ENCODE measurements around the gene EXOC3L1.

EXOC3L1 gene

GRCh38 chr16:67198238-67198734 lies 8.3 kb upstream of the EXOC3L1 start:
- H3K27ac ChIP-seq (replicated peaks): no peak overlapping the region
- no peak overlapping the region for H3K4me3 ChIP-seq (replicated peaks; ENCODE audit: insufficient read depth, low read length)
- TF ChIP-seq, protein P1, sequence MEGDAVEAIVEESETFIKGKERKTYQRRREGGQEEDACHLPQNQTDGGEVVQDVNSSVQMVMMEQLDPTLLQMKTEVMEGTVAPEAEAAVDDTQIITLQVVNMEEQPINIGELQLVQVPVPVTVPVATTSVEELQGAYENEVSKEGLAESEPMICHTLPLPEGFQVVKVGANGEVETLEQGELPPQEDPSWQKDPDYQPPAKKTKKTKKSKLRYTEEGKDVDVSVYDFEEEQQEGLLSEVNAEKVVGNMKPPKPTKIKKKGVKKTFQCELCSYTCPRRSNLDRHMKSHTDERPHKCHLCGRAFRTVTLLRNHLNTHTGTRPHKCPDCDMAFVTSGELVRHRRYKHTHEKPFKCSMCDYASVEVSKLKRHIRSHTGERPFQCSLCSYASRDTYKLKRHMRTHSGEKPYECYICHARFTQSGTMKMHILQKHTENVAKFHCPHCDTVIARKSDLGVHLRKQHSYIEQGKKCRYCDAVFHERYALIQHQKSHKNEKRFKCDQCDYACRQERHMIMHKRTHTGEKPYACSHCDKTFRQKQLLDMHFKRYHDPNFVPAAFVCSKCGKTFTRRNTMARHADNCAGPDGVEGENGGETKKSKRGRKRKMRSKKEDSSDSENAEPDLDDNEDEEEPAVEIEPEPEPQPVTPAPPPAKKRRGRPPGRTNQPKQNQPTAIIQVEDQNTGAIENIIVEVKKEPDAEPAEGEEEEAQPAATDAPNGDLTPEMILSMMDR (IDR thresholded peaks at IDR 0.05; ENCODE audit: insufficient read depth, low read length): peak; percentile 67
- no peak for TF ChIP-seq GABPA (IDR thresholded peaks at IDR 0.05; ENCODE audit: low read depth)
- no peaks in the 10 kb centered on the region for H3K27me3 ChIP-seq (ENCODE audit: insufficient read depth, poor library complexity, severe bottlenecking)
- DNase-seq (ENCODE audit: low read depth in 1 of 2, low spot score in 1 of 2): peak in 1 of 2 experiments; percentile 70

- H3K4me3 ChIP-seq (replicated peaks; ENCODE audit: insufficient read depth, low read length): no peak overlapping the region
- no peak for DNase-seq (ENCODE audit: low read depth in 1 of 2, low spot score in 1 of 2)
- no peak overlapping the region for H3K27ac ChIP-seq (replicated peaks)
- TF ChIP-seq, protein P1 (IDR thresholded peaks at IDR 0.05; ENCODE audit: insufficient read depth, low read length): no peak
- TF ChIP-seq SPI1 (IDR thresholded peaks at IDR 0.05; ENCODE audit: borderline replicate concordance, low read depth) (no peak), REST (IDR thresholded peaks at IDR 0.05; ENCODE audit: insufficient replicate concordance, low read depth) (no peak), POLR2AphosphoS5 (IDR thresholded peaks at IDR 0.05; ENCODE audit: low read depth) (no peak), GABPA (IDR thresholded peaks at IDR 0.05; ENCODE audit: low read depth) (no peak)
- no peaks in the 10 kb centered on the region for H3K27me3 ChIP-seq (ENCODE audit: insufficient read depth, poor library complexity, severe bottlenecking)
These were observed 7.8 kb upstream of the EXOC3L1 start for GRCh38 chr16:67197704-67198103.

GRCh38 chr16:67196881-67197280 lies 6.9 kb upstream of the EXOC3L1 start:
- DNase-seq (ENCODE audit: low read depth in 1 of 2, low spot score in 1 of 2): no peak
- no peak overlapping the region for H3K27ac ChIP-seq (replicated peaks)
- TF ChIP-seq SPI1 (IDR thresholded peaks at IDR 0.05; ENCODE audit: borderline replicate concordance, low read depth) (no peak), POLR2AphosphoS5 (IDR thresholded peaks at IDR 0.05; ENCODE audit: low read depth) (no peak), REST (IDR thresholded peaks at IDR 0.05; ENCODE audit: insufficient replicate concordance, low read depth) (no peak), GABPA (IDR thresholded peaks at IDR 0.05; ENCODE audit: low read depth) (no peak)
- TF ChIP-seq, protein P1 (IDR thresholded peaks at IDR 0.05; ENCODE audit: insufficient read depth, low read length): no peak

DNA sequence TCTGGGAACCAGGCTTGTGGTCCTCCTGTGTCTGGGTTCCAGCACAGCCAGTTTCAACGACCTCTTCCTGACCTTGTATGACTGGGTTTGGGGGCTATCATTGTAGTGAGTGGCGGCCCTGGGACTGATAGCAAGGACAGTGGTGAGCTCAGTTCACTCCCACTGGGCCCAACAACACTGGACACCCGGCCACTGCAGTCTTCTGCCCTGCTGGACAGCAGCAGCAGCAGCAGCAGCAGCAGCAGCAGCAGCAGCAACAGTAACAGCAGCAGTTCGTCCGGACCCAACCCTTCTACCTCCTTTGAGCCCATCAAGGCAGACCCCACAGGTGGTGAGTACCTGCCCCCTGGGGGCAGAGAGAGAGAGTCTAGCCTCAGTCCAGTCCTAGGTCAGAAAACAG lies 5.7 kb upstream of the EXOC3L1 start:
- TF ChIP-seq GABPA (IDR thresholded peaks at IDR 0.05; ENCODE audit: low read depth): no peak
- no peak for TF ChIP-seq REST (IDR thresholded peaks at IDR 0.05; ENCODE audit: insufficient replicate concordance, low read depth)
- no peak for TF ChIP-seq SPI1 (IDR thresholded peaks at IDR 0.05; ENCODE audit: borderline replicate concordance, low read depth)
- no peak for TF ChIP-seq POLR2AphosphoS5 (IDR thresholded peaks at IDR 0.05; ENCODE audit: low read depth)
- TF ChIP-seq, protein P1 (IDR thresholded peaks at IDR 0.05; ENCODE audit: insufficient read depth, low read length): no peak
- Histone ChIP-seq H3K4me3 (replicated peaks; ENCODE audit: insufficient read depth, low read length) (no peak overlapping the region), H3K27ac (replicated peaks) (no peak overlapping the region), H3K27me3 (ENCODE audit: insufficient read depth, poor library complexity, severe bottlenecking) (no peaks in the 10 kb centered on the region)
- DNase-seq (ENCODE audit: low read depth in 1 of 2, low spot score in 1 of 2): no peak

More at GRCh38 chr16:67196881-67197280, 6.9 kb upstream of the EXOC3L1 start:
- H3K4me3 ChIP-seq (replicated peaks; ENCODE audit: insufficient read depth, low read length): no peak overlapping the region
- H3K27me3 ChIP-seq (ENCODE audit: insufficient read depth, poor library complexity, severe bottlenecking): no peaks in the 10 kb centered on the region

All from HL-60 (cell line).